SU-DHL-6 (cell line): ENCODE measurements around the gene CTNNBIP1.

Source experiments
- H2AFZ ChIP-seq: fragments of 200-600 bp; sonication (generic); 2 replicates; pipeline ENCODE4 v1.6.1; 2014; ENCODE audit warnings: low read depth, mild to moderate bottlenecking, moderate library complexity, mixed read lengths, antibody characterized with exemption, low read length; ENCODE audit not compliant: severe bottlenecking
- H3F3A ChIP-seq: fragments of 200-600 bp; shearing (Covaris generic); 2 replicates; pipeline ENCODE4 v1.6.0; 2016; ENCODE audit warnings: antibody characterized with exemption, mild to moderate bottlenecking; ENCODE audit not compliant: insufficient read depth
- H3K27ac ChIP-seq: fragments of 200-600 bp; sonication (generic); 2 replicates; pipeline ENCODE4 v1.5.1; 2016; ENCODE audit warnings: low read depth, mild to moderate bottlenecking, low read length, moderate library complexity, mixed read lengths
- H3K27me3 ChIP-seq: fragments of 200-600 bp; sonication (generic), shearing (Covaris generic); 2 replicates; pipeline ENCODE4 v1.6.0; 2014; ENCODE audit warnings: mild to moderate bottlenecking, low read length
- H3K36me3 ChIP-seq: fragments of 200-600 bp; sonication (generic); 2 replicates; pipeline ENCODE4 v1.6.1; 2014; ENCODE audit warnings: mild to moderate bottlenecking, low read length, mixed read lengths
- H3K4me2 ChIP-seq: fragments of 300-600, 200-600 bp; shearing (Covaris generic), sonication (generic); 2 replicates; pipeline ENCODE4 v1.6.0; 2014; ENCODE audit warnings: low read length, low read depth, mild to moderate bottlenecking; ENCODE audit not compliant: poor library complexity, severe bottlenecking
- H3K4me3 ChIP-seq: fragments of 200-600 bp; sonication (generic); 2 replicates; pipeline ENCODE4 v1.5.1; 2014; ENCODE audit warnings: antibody characterized with exemption, low read length, mild to moderate bottlenecking, mixed read lengths; ENCODE audit not compliant: insufficient read depth, poor library complexity, severe bottlenecking
- H3K79me2 ChIP-seq: fragments of 200-600 bp; sonication (generic); 2 replicates; pipeline ENCODE4 v1.6.1; 2014; ENCODE audit warnings: mild to moderate bottlenecking, low read length, moderate library complexity; ENCODE audit not compliant: insufficient read depth
- H3K9ac ChIP-seq: fragments of 200-600 bp; sonication (generic); 2 replicates; pipeline ENCODE4 v1.7.0; 2014; ENCODE audit warnings: mild to moderate bottlenecking, low read length
- H3K9me2 ChIP-seq: fragments of 200-600 bp; sonication (generic); replicated peaks from 2 replicates; pipeline ENCODE4 v1.6.1; 2014; ENCODE audit warnings: low read length; ENCODE audit not compliant: insufficient read depth
- H3K9me3 ChIP-seq: fragments of 200-600 bp; sonication (generic); 2 replicates; pipeline ENCODE4 v1.6.1; 2014; ENCODE audit warnings: low read length, mixed read lengths; ENCODE audit not compliant: insufficient read depth
- H4K20me1 ChIP-seq: fragments of 200-600 bp; sonication (generic); 2 replicates; pipeline ENCODE4 v1.6.1; 2014; ENCODE audit warnings: low read depth, mild to moderate bottlenecking, antibody characterized with exemption, low read length, moderate library complexity, mixed read lengths
- CTCF ChIP-seq: fragments of 200-600 bp; sonication (generic); IDR thresholded peaks from one replicate; pipeline ENCODE4 v1.5.1; 2017; ENCODE audit warnings: antibody characterized with exemption, mild to moderate bottlenecking, low read length, moderate library complexity; ENCODE audit not compliant: insufficient read depth, poor library complexity, severe bottlenecking
- EZH2phosphoT487 ChIP-seq: fragments of 200-600 bp; sonication (generic), shearing (Covaris generic); conservative IDR thresholded peaks from 2 replicates; pipeline ENCODE4 v1.6.1; 2018; ENCODE audit warnings: mild to moderate bottlenecking, antibody characterized with exemption, low read length, moderate library complexity, mixed read lengths

The CTNNBIP1 gene

GRCh38 chr1:9844106-9844505, 66.0 kb downstream of the CTNNBIP1 start:
- Histone ChIP-seq H3K9ac (no peak overlapping the region), H4K20me1 (no peaks in the 10 kb centered on the region), H3F3A (peaks cover 8% of the 10 kb centered on the region), H3K4me2 (no peak overlapping the region), H3K9me2 (no peaks in the 10 kb centered on the region), H2AFZ (no peak overlapping the region), H3K79me2 (no peaks in the 10 kb centered on the region), H3K36me3 (no peaks in the 10 kb centered on the region), H3K9me3 (no peaks in the 10 kb centered on the region), H3K27me3 (no peaks in the 10 kb centered on the region), H3K27ac (no peak overlapping the region), H3K4me3 (no peak overlapping the region)
- TF ChIP-seq CTCF (no peak), EZH2phosphoT487 (no peak)

GRCh38 chr1:9843576-9843945, 66.5 kb downstream of the CTNNBIP1 start:
- no peaks in the 10 kb centered on the region for H4K20me1 ChIP-seq
- H2AFZ ChIP-seq, result no peak overlapping the region
- no peak for TF ChIP-seq CTCF
- no peak for TF ChIP-seq EZH2phosphoT487
- no peaks in the 10 kb centered on the region for H3K9me3 ChIP-seq
- no peak overlapping the region for H3K4me2 ChIP-seq
- peaks cover 6% of the 10 kb centered on the region; the same call in 1 of the 2 replicates for H3F3A ChIP-seq
- H3K36me3 ChIP-seq, result no peaks in the 10 kb centered on the region
- H3K9me2 ChIP-seq, result no peaks in the 10 kb centered on the region
- no peak overlapping the region for H3K9ac ChIP-seq
- H3K4me3 ChIP-seq, result no peak overlapping the region
- H3K27ac ChIP-seq, result no peak overlapping the region
- no peaks in the 10 kb centered on the region for H3K27me3 ChIP-seq
- no peaks in the 10 kb centered on the region for H3K79me2 ChIP-seq

GRCh38 chr1:9842781-9843575, 67.1 kb downstream of the CTNNBIP1 start:
- Histone ChIP-seq H3K9me2 (no peaks in the 10 kb centered on the region), H2AFZ (no peak overlapping the region), H4K20me1 (no peaks in the 10 kb centered on the region), H3K4me2 (no peak overlapping the region), H3K36me3 (no peaks in the 10 kb centered on the region), H3F3A (peaks cover 5% of the 10 kb centered on the region; the same call in 1 of the 2 replicates), H3K9me3 (no peaks in the 10 kb centered on the region), H3K27me3 (no peaks in the 10 kb centered on the region), H3K9ac (no peak overlapping the region), H3K4me3 (no peak overlapping the region), H3K27ac (no peak overlapping the region), H3K79me2 (no peaks in the 10 kb centered on the region)
- no peak for TF ChIP-seq EZH2phosphoT487
- no peak for TF ChIP-seq CTCF
